Astrocyte of the cerebellum (primary cell): Measurements from ENCODE around the gene LCN6.

ENCODE experiments used
- DNase-seq: peaks from one replicate; pipeline ENCODE4 v3.0.0-alpha.2; 2011; ENCODE audit warnings: low read depth
- H3K4me3 ChIP-seq: 2 replicates; pipeline ENCODE4 v1.5.1; 2011; ENCODE audit warnings: mild to moderate bottlenecking, low read depth, low read length, moderate library complexity
- CTCF ChIP-seq: IDR thresholded peaks from 2 replicates; pipeline ENCODE4 v1.5.1; 2012; ENCODE audit warnings: low read length, low read depth, moderate library complexity, mild to moderate bottlenecking; ENCODE audit errors: missing control alignments
- in situ Hi-C: cut with HindIII; loops from 2 replicates; pipeline ENCODE4 v1.10.0; 2017; ENCODE audit warnings: low sequenced_read_pairs

Gene LCN6

GRCh38 chr9:136779808-136780207 is 31.5 kb upstream of the LCN6 start:
- in situ Hi-C loops, result loop anchor here (25.0 kb wide), 1 partner anchor 257 kb away; the partner anchor contains the start of genes ABCA2, FUT7 and NPDC1
- TF ChIP-seq CTCF, result peak; percentile 36
- no peak overlapping the region for H3K4me3 ChIP-seq
- DNase-seq, result no peak

- in situ Hi-C loops, result loop anchor here (25.0 kb wide), 1 partner anchor 260 kb away; the partner anchor contains the start of genes ABCA2, FUT7 and NPDC1
Observed at GRCh38 chr9:136777359-136777758, 29.0 kb upstream of the LCN6 start.

GRCh38 chr9:136776947-136777346 is 28.6 kb upstream of the LCN6 start:
- no peak overlapping the region for H3K4me3 ChIP-seq
- no peak for TF ChIP-seq CTCF
- no peak for DNase-seq
- in situ Hi-C loops, result loop anchor here (25.0 kb wide), 1 partner anchor 260 kb away; the partner anchor contains the start of genes ABCA2, FUT7 and NPDC1

More at GRCh38 chr9:136777359-136777758, 29.0 kb upstream of the LCN6 start:
- no peak overlapping the region for H3K4me3 ChIP-seq
- no peak for DNase-seq
- TF ChIP-seq CTCF, result no peak

GRCh38 chr9:136775191-136775590 is 26.9 kb upstream of the LCN6 start:
- H3K4me3 ChIP-seq, result no peak overlapping the region
- TF ChIP-seq CTCF, result no peak
- no peak for DNase-seq
- in situ Hi-C loops, result loop anchor here (25.0 kb wide), 1 partner anchor 262 kb away; the partner anchor contains the start of genes ABCA2, FUT7 and NPDC1

- in situ Hi-C loops, result loop anchor here (25.0 kb wide), 1 partner anchor 263 kb away; the partner anchor contains the start of genes ABCA2, FUT7 and NPDC1
- no peak for DNase-seq
- no peak overlapping the region for H3K4me3 ChIP-seq
- TF ChIP-seq CTCF, result no peak
Observed at GRCh38 chr9:136774416-136775045, 26.2 kb upstream of the LCN6 start.

GRCh38 chr9:136773386-136774044 is 25.2 kb upstream of the LCN6 start:
- DNase-seq, result no peak
- no peak overlapping the region for H3K4me3 ChIP-seq
- in situ Hi-C loops, result no loop called here
- TF ChIP-seq CTCF, result no peak
